Muscle of back (tissue), 11 donors: ENCODE data around the gene RIPOR1. TPM values are rescaled to one million over a fixed set of nuclear protein-coding genes. Genes with fewer than 3 reads are reported as not detected.
A peak's percentile ranks its signal among the peaks of the same experiment; 100 is the strongest.

Source experiments
- DNase-seq, 3 donors: peaks; one replicate each; pipeline versions ENCODE4 v3.0.0 to v3.0.0-alpha.2; 2013
- polyA plus RNA-seq, 10 donors: library from polyadenylated mRNA; unstranded; fragments of 120-200 nt; gene quantifications; one replicate each; pipeline ENCODE4 v1.2.1, GENCODE V29; 2013; ENCODE audit not compliant: insufficient read length in 10 of 10

The RIPOR1 gene
- polyA plus RNA-seq, 10 donors = 36.7 to 51.9 (median 42.5) TPM

DNA sequence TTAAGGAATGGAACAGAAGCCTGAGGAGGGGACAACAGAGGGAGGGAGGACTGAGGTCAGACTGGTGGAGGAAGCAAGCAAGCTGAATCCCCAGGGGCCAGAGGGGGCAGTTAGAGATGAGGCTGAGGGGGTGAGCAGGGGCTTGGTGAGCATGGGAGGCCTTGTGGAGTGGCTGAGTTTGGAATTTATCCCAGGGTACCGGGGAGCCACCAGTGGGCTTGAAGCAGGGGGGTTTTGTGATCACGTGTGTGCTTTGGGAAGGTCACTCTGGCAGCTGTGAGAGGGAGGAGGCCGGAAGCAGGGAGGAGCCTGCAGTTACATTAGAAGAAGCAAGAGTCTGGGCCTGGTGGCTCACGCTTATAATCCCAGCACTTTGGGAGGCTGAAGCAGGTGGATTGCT lies 23.8 kb downstream of the RIPOR1 start:
- peak in 1 of 3 donors; percentile 25 for DNase-seq

DNA sequence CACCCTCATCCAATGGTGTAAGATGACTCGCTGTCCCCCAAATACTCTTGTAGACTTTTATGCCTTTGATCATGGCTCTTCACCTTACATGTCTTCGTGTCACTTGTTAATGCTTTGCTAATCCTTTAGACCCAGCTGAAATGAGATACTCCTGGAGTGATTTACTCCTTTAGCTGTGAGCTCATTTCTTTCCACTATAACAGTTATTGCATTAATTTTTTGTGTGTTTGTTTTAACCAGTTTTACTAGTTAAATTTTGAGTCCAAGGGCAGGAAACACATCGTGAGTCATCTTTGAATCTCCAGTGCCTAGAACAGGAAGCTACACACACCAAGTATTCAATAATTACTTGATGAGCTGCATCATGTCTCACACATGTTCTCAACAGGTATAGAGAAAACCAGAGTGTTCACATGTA lies 27.2 kb downstream of the RIPOR1 start:
- DNase-seq = peak in 1 of 3 donors; percentile 2

DNA sequence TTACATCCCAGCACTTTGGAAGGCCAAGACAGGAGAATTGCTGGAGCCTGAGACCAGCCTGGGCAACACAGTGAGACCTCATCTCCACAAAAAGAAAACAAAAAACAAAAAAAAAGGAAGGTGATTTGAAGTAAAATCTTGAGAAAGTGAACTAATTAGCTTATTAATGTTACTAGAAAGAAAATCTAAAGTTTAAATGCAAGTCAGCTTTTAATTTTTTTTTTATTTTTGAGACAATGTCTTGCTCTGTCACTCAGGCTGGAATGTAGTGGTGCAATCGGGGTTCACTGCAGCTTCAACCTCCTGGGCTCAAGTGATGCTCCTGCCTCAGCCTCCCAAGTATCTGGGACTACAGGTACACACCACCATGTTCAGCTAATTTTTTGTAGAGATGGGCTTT lies 30.2 kb downstream of the RIPOR1 start:
- no peak for DNase-seq

GRCh38 chr16:67560827-67561342 lies 32.3 kb downstream of the RIPOR1 start:
- no peak for DNase-seq

DNA sequence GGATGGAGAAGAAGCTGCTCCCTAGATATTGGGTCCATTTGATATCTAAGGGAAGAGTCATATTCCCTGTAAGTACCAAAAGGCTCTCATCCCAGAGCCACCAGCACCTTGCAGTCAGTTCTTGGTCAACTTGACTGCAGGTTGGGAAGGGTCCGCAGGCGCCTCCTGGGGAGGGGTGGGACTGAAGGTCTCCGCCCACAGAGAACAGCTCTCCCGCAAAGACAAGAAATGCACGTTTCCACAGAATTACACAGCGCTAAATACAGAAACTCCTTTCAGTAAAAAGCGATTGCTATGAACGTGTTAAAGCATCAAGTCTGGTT lies 32.8 kb downstream of the RIPOR1 start:
- no peak for DNase-seq

- DNase-seq = peak; percentile 97 to 98 (median 97)
Observed at GRCh38 chr16:67561824-67562525, 33.3 kb downstream of the RIPOR1 start.

DNA sequence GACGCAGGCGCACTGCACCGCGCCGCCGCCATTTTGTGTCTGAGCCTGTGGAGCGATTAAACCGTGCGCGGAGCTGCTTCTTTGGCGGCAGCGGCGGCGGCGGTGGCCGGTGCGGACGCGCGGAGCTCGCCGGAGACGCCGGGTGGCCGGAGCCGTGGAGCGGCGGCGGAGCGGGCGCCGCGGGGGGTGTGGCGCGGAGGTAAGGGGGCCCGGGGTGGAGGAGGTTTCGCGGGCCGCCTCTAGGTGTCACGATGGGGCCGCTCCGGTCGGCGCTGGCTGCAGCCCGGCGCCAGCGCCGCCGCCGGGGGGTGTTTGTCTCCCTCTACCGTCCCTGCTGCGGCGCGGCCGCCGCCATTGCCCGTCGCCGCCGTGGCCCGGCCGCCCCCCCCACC lies 33.9 kb downstream of the RIPOR1 start, which contains the start of gene CTCF:
Gene CTCF, plus strand, starts transcription at position 1 of the 392 bp plus-strand sequence. CDS start 48,307 bp downstream, outside the sequence.
- peak; percentile 86 to 91 (median 90) for DNase-seq

DNA sequence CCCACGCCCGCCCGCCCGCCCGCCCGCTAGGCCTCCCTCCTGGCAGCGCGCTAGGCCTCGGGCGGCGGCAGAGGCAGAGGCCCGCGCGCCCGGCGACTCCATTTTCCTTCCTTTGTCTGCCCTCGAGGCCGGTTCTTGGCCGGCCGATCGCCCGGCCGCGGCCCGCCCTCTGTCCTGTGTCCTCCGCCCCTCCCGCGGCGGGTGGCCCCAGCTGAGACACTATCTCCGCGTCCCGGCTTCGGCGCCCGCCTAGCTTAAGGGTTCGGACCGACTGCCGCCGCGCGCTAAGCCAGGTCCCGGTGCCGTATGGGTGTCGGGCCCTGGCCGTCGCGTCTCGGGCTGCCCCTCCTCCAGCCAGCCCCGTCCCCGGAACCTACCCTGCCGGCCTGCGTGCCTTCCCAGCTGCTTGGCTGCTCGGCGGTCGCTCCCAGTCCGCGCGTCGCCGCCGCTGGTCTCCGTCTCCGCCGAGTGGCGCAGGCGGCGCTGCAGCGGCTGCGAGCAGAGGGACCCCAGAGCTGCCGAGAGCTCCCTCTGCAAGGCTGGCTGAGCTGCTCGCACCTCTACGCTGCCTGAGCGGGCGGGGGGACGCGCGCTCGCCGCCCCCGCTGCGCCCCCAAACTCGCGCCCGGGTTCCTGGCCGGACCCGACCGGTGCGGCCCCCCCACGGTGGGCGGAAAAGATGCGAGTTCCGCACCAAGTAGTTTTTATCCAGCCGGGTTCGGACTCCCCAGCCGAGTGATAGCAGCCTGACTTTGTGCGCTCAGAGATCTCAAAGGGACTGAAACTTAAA lies 34.5 kb downstream of the RIPOR1 start:
- DNase-seq = peak; percentile 57 to 93 (median 70)

GRCh38 chr16:67563708-67564468 lies 35.3 kb downstream of the RIPOR1 start:
- peak in 1 of 3 donors; percentile 42 for DNase-seq

GRCh38 chr16:67565470-67566100 lies 37.0 kb downstream of the RIPOR1 start:
- DNase-seq = no peak

DNA sequence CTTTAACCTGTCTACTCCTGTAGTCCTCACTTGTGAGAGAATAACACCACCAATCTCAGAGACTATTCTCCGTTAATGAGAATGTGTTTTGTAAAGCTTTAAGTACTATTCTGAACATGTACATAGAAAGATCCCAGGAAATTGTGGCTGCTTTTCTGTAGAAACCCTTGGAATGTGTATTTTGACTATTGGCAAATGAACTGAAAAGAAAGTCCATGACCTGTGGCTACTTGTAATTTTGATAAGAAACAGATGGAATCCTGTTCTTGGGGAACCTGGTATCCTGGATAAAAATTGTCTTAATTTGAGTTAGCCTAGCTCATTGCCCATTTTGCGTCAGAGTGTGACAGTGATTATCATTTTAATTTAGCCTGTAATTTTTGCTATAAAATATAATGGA lies 42.8 kb downstream of the RIPOR1 start:
- DNase-seq = no peak

DNA sequence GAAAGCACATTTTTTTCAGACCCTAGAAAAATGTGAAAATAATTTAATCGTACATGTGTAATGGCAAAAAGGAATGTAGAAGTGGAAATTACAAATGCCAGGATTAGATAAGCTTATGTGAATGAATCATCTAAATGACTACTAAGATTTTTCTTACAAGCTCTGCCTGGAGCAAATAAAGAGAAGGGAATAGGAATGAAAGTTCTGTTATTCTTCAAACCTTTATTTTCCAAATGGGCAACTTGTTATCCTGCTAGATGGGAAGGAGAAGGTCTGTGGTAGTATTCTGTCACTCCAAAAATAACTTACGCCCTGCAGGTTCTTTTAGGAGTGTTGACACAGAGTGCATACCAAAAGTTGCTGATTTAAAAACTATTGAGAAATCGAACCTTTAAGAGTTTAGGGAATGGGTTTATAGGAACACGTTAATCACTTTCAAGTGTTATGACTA lies 43.4 kb downstream of the RIPOR1 start:
- peak in 1 of 3 donors; percentile 40 for DNase-seq

DNA sequence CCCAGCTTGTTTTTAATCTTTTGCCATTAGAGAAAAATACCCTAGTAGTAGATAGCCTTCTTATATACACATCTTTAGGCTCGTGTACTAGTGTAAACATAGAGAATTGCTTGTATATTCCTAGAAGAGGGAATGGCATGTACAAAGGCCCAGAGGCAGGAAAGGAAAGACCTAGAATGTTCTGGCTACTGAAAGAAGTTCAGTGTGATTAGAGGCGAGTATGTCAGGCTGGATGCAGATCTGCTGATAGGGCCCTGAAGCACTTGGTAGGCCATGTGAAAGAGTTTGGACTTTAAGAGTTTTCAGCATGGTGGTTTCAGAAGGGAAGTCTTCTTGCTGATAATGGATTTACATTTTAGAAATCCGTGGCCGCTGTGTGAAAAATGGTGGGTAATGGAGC lies 51.1 kb downstream of the RIPOR1 start:
- no peak for DNase-seq

DNA sequence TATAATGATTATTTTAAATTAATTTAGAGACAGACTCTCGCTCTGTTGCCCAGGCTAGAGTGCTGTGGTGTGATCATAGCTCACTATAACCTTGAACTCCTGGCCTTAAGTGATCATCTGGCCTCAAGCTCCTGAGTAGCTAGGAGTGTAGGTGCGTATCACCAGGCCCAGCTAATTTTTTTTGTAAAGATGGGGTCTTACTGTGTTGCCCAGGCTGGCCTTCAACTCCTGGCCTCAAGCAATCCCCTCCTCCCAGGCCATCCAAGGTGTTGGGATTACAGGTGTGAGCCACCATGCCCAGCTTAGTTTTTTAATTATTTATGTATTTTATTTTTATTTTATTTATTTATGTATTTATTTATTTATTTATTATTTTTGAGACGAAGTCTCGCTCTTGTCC lies 51.6 kb downstream of the RIPOR1 start:
- DNase-seq = no peak

DNA sequence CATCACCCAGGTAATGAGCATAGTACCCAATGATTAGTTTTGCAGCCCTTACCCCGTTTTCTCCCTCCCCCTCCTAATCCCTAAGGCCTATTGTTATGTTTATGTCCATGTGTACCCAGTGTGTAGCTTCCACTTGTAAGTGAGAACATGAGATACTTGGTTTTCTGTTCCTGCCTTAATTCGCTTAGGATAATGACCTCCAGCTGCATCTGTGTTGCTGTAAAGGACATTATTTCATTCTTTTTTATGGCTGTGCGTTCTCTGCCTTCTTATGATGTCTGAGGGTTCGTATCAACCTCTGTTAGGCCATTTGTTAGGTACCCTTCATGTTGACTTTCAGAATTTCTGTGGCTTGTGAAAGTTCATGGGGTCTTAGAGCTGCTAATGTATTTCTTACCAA lies 64.7 kb downstream of the RIPOR1 start:
- no peak for DNase-seq

- no peak for DNase-seq
Observed at GRCh38 chr16:67593701-67594100, 65.1 kb downstream of the RIPOR1 start.

DNA sequence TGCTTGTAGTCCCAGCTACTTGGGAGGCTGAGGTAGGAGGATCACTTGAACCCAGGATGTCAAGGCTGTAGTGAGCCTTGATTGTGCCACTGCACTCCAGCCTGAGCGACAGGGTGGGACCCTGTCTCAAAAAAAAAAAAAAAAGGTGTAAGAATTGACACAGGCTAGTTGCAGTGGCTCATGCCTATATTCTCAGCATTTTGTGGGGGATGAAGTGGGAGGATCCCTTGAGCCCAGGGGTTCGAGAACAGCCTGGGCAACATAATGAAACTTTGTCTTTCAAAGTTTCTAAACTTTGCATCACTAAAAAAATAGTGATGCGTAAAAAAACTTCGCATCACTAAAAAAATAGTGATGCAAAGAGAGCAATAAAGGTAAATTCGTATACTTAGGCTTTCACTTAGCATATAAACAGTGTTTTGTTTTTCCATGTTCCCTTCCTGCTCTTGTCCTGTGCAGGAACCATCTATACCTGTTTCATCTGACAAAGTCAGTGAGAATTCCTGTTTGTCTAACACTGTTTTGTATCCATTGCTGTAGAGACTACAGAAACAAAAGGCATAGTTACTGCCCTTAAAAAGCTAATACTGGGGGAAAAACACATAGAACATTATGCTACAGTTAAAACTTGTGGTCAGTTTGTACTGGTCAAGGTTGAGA lies 65.8 kb downstream of the RIPOR1 start:
- no peak for DNase-seq

- DNase-seq = peak in 1 of 3 donors; percentile 23
Observed at GRCh38 chr16:67594956-67595355, 66.3 kb downstream of the RIPOR1 start.
